ENCODE results near the gene HUNK. TPM values are rescaled to one million over a fixed set of nuclear protein-coding genes. Genes with fewer than 3 reads are reported as not detected.
"Not testable (repeated sequence)": the region's sequence is repeated elsewhere in the genome, so short reads cannot be mapped to it uniquely, and the experiment has no call there.

Gene HUNK
- total RNA-seq, 1 donor from 2014 or later: 0.43 TPM

GRCh38 chr21:31938330-31939301 lies 65.8 kb downstream of the HUNK start:
- H3K27me3 Mint-ChIP-seq (ENCODE audit: low read depth): no peaks in the 10 kb centered on the region
- no peaks in the 10 kb centered on the region for H3K9me3 Mint-ChIP-seq
- no peak overlapping the region for H3K4me3 Mint-ChIP-seq (ENCODE audit: low read depth)
- H3K27ac Mint-ChIP-seq: no peak overlapping the region
- H3K4me1 Mint-ChIP-seq (ENCODE audit: low read depth): no peaks in the 10 kb centered on the region
- no peak for DNase-seq (ENCODE audit: low spot score)
- H3K36me3 Mint-ChIP-seq (ENCODE audit: low read depth): no peaks in the 10 kb centered on the region
- intact Hi-C loops (cut with micrococcal nuclease): no loop called here

DNA sequence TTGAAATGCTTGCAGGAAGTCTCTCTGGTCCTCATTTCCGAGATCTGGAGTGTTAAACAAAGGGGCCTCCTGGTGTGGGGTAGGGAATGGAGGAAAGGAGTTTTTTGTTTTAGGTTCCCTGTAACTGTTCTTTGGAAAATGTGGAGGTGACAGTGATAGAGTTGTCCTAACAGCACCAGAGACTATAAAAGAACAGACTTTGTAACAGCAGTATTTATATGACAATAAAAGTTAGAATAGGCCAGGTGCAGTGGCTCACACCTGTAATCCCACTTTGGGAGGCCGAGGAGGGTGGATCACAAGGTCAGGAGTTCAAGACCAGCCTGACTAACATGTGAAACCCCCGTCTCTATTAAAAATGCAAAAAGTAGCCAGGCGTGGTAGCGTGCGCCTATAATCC lies 68.9 kb downstream of the HUNK start:
- Mint-ChIP-seq H3K27me3 (ENCODE audit: low read depth) (no peaks in the 10 kb centered on the region), H3K36me3 (ENCODE audit: low read depth) (no peaks in the 10 kb centered on the region), H3K9me3 (no peaks in the 10 kb centered on the region), H3K4me1 (ENCODE audit: low read depth) (no peaks in the 10 kb centered on the region), H3K27ac (no peak overlapping the region), H3K4me3 (ENCODE audit: low read depth) (no peak overlapping the region)
- intact Hi-C loops (cut with micrococcal nuclease): no loop called here
- no peak for DNase-seq (ENCODE audit: low spot score)

DNA sequence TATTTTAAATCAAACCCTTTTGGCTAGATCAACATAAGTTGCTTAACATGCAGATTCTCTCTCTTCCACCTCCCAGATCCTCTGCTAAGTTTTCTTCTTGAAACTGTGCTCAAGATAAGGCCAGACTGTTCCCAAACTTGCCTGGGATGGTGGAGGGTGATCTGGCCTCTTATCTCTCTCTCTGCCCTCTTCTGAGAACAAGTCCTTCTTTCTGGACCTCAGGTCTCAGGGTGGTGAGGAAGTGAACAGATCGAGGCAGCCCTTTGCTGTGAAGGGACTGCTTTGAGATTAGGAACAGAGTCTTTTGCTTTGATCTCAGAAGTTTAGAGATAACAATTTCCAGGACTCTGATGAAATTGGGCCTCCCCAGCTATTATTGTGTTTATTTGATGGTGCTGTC lies 70.7 kb downstream of the HUNK start:
- Mint-ChIP-seq H3K4me3 (ENCODE audit: low read depth) (no peak overlapping the region), H3K27me3 (ENCODE audit: low read depth) (no peaks in the 10 kb centered on the region), H3K9me3 (no peaks in the 10 kb centered on the region), H3K27ac (no peak overlapping the region), H3K4me1 (ENCODE audit: low read depth) (no peaks in the 10 kb centered on the region), H3K36me3 (ENCODE audit: low read depth) (no peaks in the 10 kb centered on the region)
- no peak for DNase-seq (ENCODE audit: low spot score)
- intact Hi-C loops (cut with micrococcal nuclease): no loop called here

DNA sequence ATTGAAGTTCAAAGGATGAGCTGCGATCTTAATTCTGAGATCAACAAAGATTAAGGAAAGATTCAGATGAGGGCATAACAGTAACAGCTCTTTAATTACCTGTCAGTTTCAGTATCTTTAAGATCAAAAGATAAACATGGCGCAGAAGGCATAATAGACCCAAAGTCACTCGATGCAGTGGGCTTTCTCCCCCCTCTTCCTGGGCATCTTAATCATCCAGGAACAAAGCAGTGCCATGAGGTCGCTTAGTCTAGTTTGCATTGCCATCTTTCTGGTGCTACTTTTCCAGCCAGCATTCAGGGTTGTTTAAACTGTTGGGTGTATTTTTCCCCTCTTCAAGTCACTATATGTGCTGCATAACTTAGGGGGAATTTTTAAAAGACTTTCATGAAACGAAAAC lies 72.3 kb downstream of the HUNK start:
- Mint-ChIP-seq H3K36me3 (ENCODE audit: low read depth) (no peaks in the 10 kb centered on the region), H3K4me3 (ENCODE audit: low read depth) (no peak overlapping the region), H3K9me3 (no peaks in the 10 kb centered on the region), H3K4me1 (ENCODE audit: low read depth) (no peaks in the 10 kb centered on the region), H3K27ac (no peak overlapping the region), H3K27me3 (ENCODE audit: low read depth) (no peaks in the 10 kb centered on the region)
- no peak for DNase-seq (ENCODE audit: low spot score)
- intact Hi-C loops (cut with micrococcal nuclease): no loop called here

- intact Hi-C loops (cut with micrococcal nuclease): no loop called here
- Mint-ChIP-seq H3K27ac (no peak overlapping the region), H3K9me3 (no peaks in the 10 kb centered on the region), H3K4me3 (ENCODE audit: low read depth) (no peak overlapping the region), H3K4me1 (ENCODE audit: low read depth) (no peaks in the 10 kb centered on the region), H3K36me3 (ENCODE audit: low read depth) (no peaks in the 10 kb centered on the region), H3K27me3 (ENCODE audit: low read depth) (no peaks in the 10 kb centered on the region)
- DNase-seq (ENCODE audit: low spot score): no peak
These were observed 72.7 kb downstream of the HUNK start for GRCh38 chr21:31945546-31945945.

- Mint-ChIP-seq H3K4me1 (ENCODE audit: low read depth) (no peaks in the 10 kb centered on the region), H3K27ac (no peak overlapping the region)
- intact Hi-C loops (cut with micrococcal nuclease): no loop called here
These were observed 73.4 kb downstream of the HUNK start for GRCh38 chr21:31946231-31946630.

GRCh38 chr21:31946876-31947550 lies 74.2 kb downstream of the HUNK start:
- H3K27me3 Mint-ChIP-seq (ENCODE audit: low read depth); H3K9me3 Mint-ChIP-seq; intact Hi-C loops (cut with micrococcal nuclease); DNase-seq (ENCODE audit: low spot score); H3K4me3 Mint-ChIP-seq (ENCODE audit: low read depth); H3K4me1 Mint-ChIP-seq (ENCODE audit: low read depth); H3K36me3 Mint-ChIP-seq (ENCODE audit: low read depth); H3K27ac Mint-ChIP-seq: not testable (repeated sequence)

More at GRCh38 chr21:31946231-31946630, 73.4 kb downstream of the HUNK start:
- H3K4me3 Mint-ChIP-seq (ENCODE audit: low read depth): no peak overlapping the region
- no peak for DNase-seq (ENCODE audit: low spot score)
- no peaks in the 10 kb centered on the region for H3K9me3 Mint-ChIP-seq
- no peaks in the 10 kb centered on the region for H3K27me3 Mint-ChIP-seq (ENCODE audit: low read depth)
- no peaks in the 10 kb centered on the region for H3K36me3 Mint-ChIP-seq (ENCODE audit: low read depth)

DNA sequence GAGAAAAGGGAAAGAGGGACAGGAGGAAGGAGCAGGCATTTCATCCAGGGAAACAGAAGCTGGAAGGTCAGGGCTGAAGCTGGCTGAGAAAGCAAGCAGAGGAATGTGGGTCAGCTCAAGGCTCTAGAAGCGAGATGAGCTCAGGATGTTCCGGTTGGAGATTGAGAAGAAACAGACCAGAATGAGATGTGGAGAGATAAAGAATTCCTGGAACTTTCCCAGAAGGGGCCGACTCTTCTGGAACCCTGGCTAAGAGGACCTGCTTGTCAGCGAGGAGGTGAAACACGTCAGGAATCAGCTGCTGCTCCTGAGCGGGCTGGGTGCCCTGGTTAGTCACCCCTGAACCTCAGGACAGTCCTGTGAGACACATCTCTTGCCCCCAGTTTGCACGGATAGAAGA lies 75.9 kb downstream of the HUNK start:
- Mint-ChIP-seq H3K27ac (no peak overlapping the region), H3K4me3 (ENCODE audit: low read depth) (no peak overlapping the region), H3K9me3 (no peaks in the 10 kb centered on the region), H3K4me1 (ENCODE audit: low read depth) (no peaks in the 10 kb centered on the region), H3K36me3 (ENCODE audit: low read depth) (no peaks in the 10 kb centered on the region), H3K27me3 (ENCODE audit: low read depth) (no peaks in the 10 kb centered on the region)
- intact Hi-C loops (cut with micrococcal nuclease): no loop called here
- DNase-seq (ENCODE audit: low spot score): no peak

DNA sequence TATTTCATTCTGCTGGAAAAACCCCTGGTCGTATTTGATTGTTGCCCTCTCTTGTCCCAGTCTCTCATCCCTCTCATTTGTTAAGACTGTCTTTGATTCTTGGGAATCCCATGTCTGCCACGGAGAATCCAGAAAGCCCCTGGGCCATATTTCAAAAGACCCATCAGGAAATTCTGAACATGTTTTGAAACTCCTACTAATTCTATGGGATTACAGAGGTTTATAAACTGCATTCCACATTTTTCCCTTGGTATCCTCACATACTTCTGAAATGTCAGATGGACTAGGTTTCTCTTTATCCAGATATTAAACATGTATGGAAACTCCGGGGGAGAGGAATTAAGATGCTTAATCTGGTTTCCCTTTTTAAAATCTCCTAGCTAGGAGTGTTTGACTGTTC lies 80.0 kb downstream of the HUNK start:
- H3K27ac Mint-ChIP-seq: no peak overlapping the region
- H3K4me1 Mint-ChIP-seq (ENCODE audit: low read depth): no peaks in the 10 kb centered on the region
- H3K9me3 Mint-ChIP-seq: no peaks in the 10 kb centered on the region
- no peaks in the 10 kb centered on the region for H3K27me3 Mint-ChIP-seq (ENCODE audit: low read depth)
- DNase-seq (ENCODE audit: low spot score): no peak
- intact Hi-C loops (cut with micrococcal nuclease): no loop called here
- H3K4me3 Mint-ChIP-seq (ENCODE audit: low read depth): no peak overlapping the region
- no peaks in the 10 kb centered on the region for H3K36me3 Mint-ChIP-seq (ENCODE audit: low read depth)

- no peaks in the 10 kb centered on the region for H3K36me3 Mint-ChIP-seq (ENCODE audit: low read depth)
These were observed 84.8 kb downstream of the HUNK start for GRCh38 chr21:31957631-31958030.

DNA sequence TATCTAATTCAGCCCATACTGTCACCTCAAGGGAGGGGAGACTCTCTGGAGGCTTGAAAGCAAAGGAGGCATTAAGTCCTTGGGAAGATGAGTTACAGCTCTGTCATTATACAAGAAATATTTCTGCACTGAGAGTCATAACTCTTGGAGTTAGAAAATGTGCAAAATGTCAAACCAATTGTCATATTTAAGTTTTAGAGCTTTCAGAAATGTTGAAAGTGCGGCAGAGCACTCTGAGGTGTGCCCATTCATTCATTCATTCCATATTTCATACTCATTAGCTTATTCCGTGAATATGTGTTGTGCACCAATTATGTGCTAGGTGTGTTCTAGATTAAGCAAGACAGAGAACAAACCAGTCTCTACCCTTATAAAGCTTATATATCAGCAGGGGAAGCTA lies 87.1 kb downstream of the HUNK start:
- H3K9me3 Mint-ChIP-seq: no peaks in the 10 kb centered on the region
- no peaks in the 10 kb centered on the region for H3K4me1 Mint-ChIP-seq (ENCODE audit: low read depth)
- no peak overlapping the region for H3K4me3 Mint-ChIP-seq (ENCODE audit: low read depth)
- intact Hi-C loops (cut with micrococcal nuclease): no loop called here
- peaks cover 2% of the 10 kb centered on the region for H3K27me3 Mint-ChIP-seq (ENCODE audit: low read depth)
- no peak for DNase-seq (ENCODE audit: low spot score)
- no peaks in the 10 kb centered on the region for H3K36me3 Mint-ChIP-seq (ENCODE audit: low read depth)
- H3K27ac Mint-ChIP-seq: no peak overlapping the region

More at GRCh38 chr21:31957631-31958030, 84.8 kb downstream of the HUNK start:
- intact Hi-C loops (cut with micrococcal nuclease): no loop called here
- Mint-ChIP-seq H3K27me3 (ENCODE audit: low read depth) (peaks cover 2% of the 10 kb centered on the region), H3K27ac (no peak overlapping the region), H3K4me1 (ENCODE audit: low read depth) (no peaks in the 10 kb centered on the region), H3K4me3 (ENCODE audit: low read depth) (no peak overlapping the region), H3K9me3 (no peaks in the 10 kb centered on the region)
- no peak for DNase-seq (ENCODE audit: low spot score)

- Mint-ChIP-seq H3K27me3 (ENCODE audit: low read depth) (peaks cover 2% of the 10 kb centered on the region), H3K9me3 (no peaks in the 10 kb centered on the region), H3K36me3 (ENCODE audit: low read depth) (no peaks in the 10 kb centered on the region), H3K4me3 (ENCODE audit: low read depth) (no peak overlapping the region), H3K27ac (no peak overlapping the region), H3K4me1 (ENCODE audit: low read depth) (no peaks in the 10 kb centered on the region)
- intact Hi-C loops (cut with micrococcal nuclease): no loop called here
- no peak for DNase-seq (ENCODE audit: low spot score)
These were observed 88.2 kb downstream of the HUNK start for GRCh38 chr21:31961027-31961426.

GRCh38 chr21:31961704-31962103 lies 88.9 kb downstream of the HUNK start:
- intact Hi-C loops (cut with micrococcal nuclease): no loop called here
- H3K4me1 Mint-ChIP-seq (ENCODE audit: low read depth): no peaks in the 10 kb centered on the region
- peaks cover 2% of the 10 kb centered on the region for H3K27me3 Mint-ChIP-seq (ENCODE audit: low read depth)
- no peak for DNase-seq (ENCODE audit: low spot score)
- no peaks in the 10 kb centered on the region for H3K36me3 Mint-ChIP-seq (ENCODE audit: low read depth)
- H3K9me3 Mint-ChIP-seq: no peaks in the 10 kb centered on the region
- no peak overlapping the region for H3K27ac Mint-ChIP-seq
- no peak overlapping the region for H3K4me3 Mint-ChIP-seq (ENCODE audit: low read depth)

All from activated T-helper 2 cell treated with anti-CD3 and anti-CD28 coated beads, Interferon-gamma antibody, Interleukin-2, Interleukin-4, amounts not matched to agents 10 μg/mL and 5 μg/mL and 100 μg/mL, durations not matched to agents 14 hours and 24 hours and 36 hours (primary cell).